ENCODE results near the gene PPP2R5C. TPM values are rescaled to one million over a fixed set of nuclear protein-coding genes. Genes with fewer than 3 reads are reported as not detected.

Gene PPP2R5C
- total RNA-seq, 1 experiment from 2014 or later: 93.0 TPM

DNA sequence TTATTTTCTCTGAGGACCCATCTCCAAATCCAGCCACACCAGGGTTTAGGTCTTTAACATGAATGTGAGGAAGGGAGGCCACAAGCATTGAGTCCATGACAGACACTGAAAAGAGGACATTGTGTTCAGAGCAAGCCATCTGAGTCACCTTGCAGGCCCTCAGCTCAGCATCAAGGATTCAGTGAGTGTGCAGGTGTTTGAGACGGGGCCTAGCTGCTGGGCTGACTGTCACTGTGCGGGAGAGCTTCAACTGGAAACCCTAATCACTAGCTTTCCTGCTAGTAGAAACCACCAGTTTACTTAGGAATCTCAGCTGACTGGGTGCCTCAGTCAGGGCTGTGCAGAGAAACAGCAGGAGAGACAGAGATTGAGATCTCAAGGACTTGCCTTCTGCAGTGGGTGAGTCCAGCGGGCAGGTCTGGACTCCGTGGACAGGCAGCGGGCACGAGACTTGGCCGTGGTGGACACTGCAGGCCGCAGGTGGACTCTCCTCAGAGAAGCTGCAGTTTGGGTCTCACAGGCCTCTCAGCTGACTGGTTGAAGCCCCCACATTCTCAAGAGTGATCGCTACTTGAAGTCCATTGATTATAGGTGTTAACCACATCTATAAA is 116.8 kb downstream of the PPP2R5C start:
- Histone ChIP-seq H2AFZ (ENCODE audit: low read length) (no peak overlapping the region), H3T11ph (ENCODE audit: low read length) (no peak overlapping the region), H4K5ac (ENCODE audit: insufficient read length, low read depth, low read length) (no peak overlapping the region), H3K56ac (ENCODE audit: insufficient read length, low read depth, low read length) (no peak overlapping the region), H3K27ac (ENCODE audit: insufficient read length, low read depth, low read length) (no peak overlapping the region), H2BK12ac (ENCODE audit: insufficient read length, low read depth, low read length) (no peak overlapping the region), H2BK5ac (ENCODE audit: insufficient read length, low read length) (no peak overlapping the region), H4K20me1 (ENCODE audit: control insufficient read depth, insufficient read depth, insufficient read length) (no peaks in the 10 kb centered on the region), H2AK5ac (ENCODE audit: insufficient read length, low read length) (no peak overlapping the region), H3K79me2 (ENCODE audit: insufficient read depth, low read length) (peaks cover 2% of the 10 kb centered on the region; the same call in 1 of the 2 replicates), H2BK120ac (ENCODE audit: low read depth, low read length, poor library complexity, severe bottlenecking) (no peak overlapping the region), H3K4me2 (ENCODE audit: insufficient read depth, insufficient read length, low read length) (no peak overlapping the region), H3K79me1 (ENCODE audit: insufficient read depth, low read depth, low read length, poor library complexity, severe bottlenecking) (no peaks in the 10 kb centered on the region), H3K4me1 (ENCODE audit: insufficient read depth, low read length) (no peaks in the 10 kb centered on the region; the same call in 1 of the 2 replicates), H3K27me3 (ENCODE audit: insufficient read depth, low read length) (no peaks in the 10 kb centered on the region), H4K91ac (ENCODE audit: insufficient read length, low read depth, low read length) (no peak overlapping the region), H3K9ac (ENCODE audit: extremely low read depth, insufficient read length, low read length) (no peak overlapping the region), H3K14ac (ENCODE audit: insufficient read depth, low read length) (no peak overlapping the region), H3K4ac (ENCODE audit: low read depth, low read length) (no peak overlapping the region), H3K9me3 (ENCODE audit: control insufficient read depth, low read depth, low read length) (no peaks in the 10 kb centered on the region), H3K18ac (ENCODE audit: insufficient read length, low read depth, low read length) (no peak overlapping the region), H3K23ac (ENCODE audit: insufficient read length, low read depth, low read length) (no peak overlapping the region), H3K23me2 (ENCODE audit: insufficient read length, low read depth, low read length, poor library complexity, severe bottlenecking) (no peaks in the 10 kb centered on the region), H4K8ac (replicated peaks; ENCODE audit: insufficient read length, low read depth, low read length) (no peak overlapping the region), H2BK20ac (ENCODE audit: low read depth, low read length, poor library complexity, severe bottlenecking) (no peak overlapping the region), H2BK15ac (ENCODE audit: low read depth, low read length) (no peak overlapping the region)
- Mint-ChIP-seq H3K4me1 (peaks cover 0 to 2% of the 10 kb centered on the region in 2 experiments; a peak in 1 of 4 replicates), H3K27ac (no peak overlapping the region; a peak in 1 of 7 replicates), H3K36me3 (ENCODE audit: insufficient read depth in 1 of 3, low read depth in 3 of 3) (peaks cover 0 to 3% (median 3%) of the 10 kb centered on the region in 3 experiments; a peak in 5 of 7 replicates), H3K9me3 (no peaks in the 10 kb centered on the region), H3K4me3 (no peak overlapping the region), H3K27me3 (ENCODE audit: low read depth) (no peaks in the 10 kb centered on the region)
- no CpG with 5 or more reads among the region's 9 CpGs for WGBS (ENCODE audit: extremely low coverage, insufficient read length, low lambda C conversion rate)
- DNase-seq: no peak
- TF ChIP-seq, protein P1, sequence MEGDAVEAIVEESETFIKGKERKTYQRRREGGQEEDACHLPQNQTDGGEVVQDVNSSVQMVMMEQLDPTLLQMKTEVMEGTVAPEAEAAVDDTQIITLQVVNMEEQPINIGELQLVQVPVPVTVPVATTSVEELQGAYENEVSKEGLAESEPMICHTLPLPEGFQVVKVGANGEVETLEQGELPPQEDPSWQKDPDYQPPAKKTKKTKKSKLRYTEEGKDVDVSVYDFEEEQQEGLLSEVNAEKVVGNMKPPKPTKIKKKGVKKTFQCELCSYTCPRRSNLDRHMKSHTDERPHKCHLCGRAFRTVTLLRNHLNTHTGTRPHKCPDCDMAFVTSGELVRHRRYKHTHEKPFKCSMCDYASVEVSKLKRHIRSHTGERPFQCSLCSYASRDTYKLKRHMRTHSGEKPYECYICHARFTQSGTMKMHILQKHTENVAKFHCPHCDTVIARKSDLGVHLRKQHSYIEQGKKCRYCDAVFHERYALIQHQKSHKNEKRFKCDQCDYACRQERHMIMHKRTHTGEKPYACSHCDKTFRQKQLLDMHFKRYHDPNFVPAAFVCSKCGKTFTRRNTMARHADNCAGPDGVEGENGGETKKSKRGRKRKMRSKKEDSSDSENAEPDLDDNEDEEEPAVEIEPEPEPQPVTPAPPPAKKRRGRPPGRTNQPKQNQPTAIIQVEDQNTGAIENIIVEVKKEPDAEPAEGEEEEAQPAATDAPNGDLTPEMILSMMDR (conservative IDR thresholded peaks at IDR 0.05): no peak
